ENCODE measurements around the gene DDX20.

DNA sequence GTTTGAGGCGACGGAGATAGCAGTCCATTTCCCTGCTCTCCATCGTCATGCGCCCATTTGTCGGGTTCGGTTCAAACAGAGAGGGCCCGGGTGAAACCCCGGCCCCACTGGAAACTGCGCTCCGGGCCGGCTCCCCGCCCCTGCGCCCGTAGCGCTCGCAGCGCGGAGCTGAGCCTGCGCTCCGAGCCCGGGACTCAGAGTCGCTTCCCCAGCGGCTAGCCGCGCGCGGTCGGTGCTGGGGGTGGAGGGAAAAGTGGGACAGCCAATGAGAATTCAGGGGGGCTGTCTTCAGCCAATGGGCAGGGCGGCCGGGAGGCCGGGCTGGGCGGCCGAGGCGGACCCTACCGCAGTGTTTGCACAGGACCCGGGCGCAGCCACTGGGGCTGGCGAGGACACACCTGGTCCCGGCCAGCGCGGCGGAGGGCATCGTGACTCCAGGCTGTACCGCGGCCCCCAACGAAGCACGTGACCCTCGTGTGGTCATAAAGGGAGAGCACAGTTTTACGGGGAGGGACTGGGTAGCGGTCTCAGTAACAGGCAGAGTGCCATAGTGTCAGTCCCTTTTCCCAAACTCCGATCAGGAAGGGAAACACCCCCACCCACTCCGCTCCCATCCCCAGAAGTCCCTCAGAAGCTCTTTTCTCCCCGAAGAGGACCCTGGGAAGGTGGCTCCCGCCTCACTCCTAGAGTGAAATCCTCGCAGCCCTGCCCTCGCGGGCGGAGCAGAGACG lies 16.3 kb upstream of the DDX20 start, which contains the start of gene INKA2:
- TF ChIP-seq CTCF (IDR thresholded peaks at IDR 0.05; ENCODE audit: insufficient read depth, low read length, poor library complexity, severe bottlenecking): no peak
- no peak for TF ChIP-seq EZH2phosphoT487 (conservative IDR thresholded peaks at IDR 0.05; ENCODE audit: low read length)

Data from SU-DHL-6 (cell line).